Skeletal muscle tissue (tissue), 4 donors: ENCODE measurements around the gene HEPHL1. TPM values are rescaled to one million over a fixed set of nuclear protein-coding genes. Genes with fewer than 3 reads are reported as not detected.
"Not testable (repeated sequence)": the region's sequence is repeated elsewhere in the genome, so short reads cannot be mapped to it uniquely, and the experiment has no call there.

Experiments used
- H3K27ac ChIP-seq: one replicate; pipeline ENCODE4 v1.7.0; 2013; ENCODE audit warnings: mild to moderate bottlenecking, low read depth, low read length, inconsistent platforms
- H3K27me3 ChIP-seq, 3 donors: one replicate each; pipeline ENCODE4 v1.7.0; 2013; ENCODE audit warnings: low read length in 3 of 3; ENCODE audit not compliant: control insufficient read depth in 3 of 3, insufficient read depth in 3 of 3
- H3K36me3 ChIP-seq, 3 donors: one replicate each; pipeline ENCODE4 v1.7.0; 2013; ENCODE audit warnings: low read length in 3 of 3; ENCODE audit not compliant: control insufficient read depth in 3 of 3, insufficient read depth in 3 of 3
- H3K4me1 ChIP-seq, 3 donors: one replicate each; pipeline ENCODE4 v1.7.0; 2013; ENCODE audit warnings: low read length in 3 of 3, mild to moderate bottlenecking in 3 of 3; ENCODE audit not compliant: control insufficient read depth in 3 of 3, insufficient read depth in 3 of 3
- H3K4me3 ChIP-seq, 3 donors: one replicate each; pipeline ENCODE4 v1.7.0; 2013; ENCODE audit warnings: low read length in 3 of 3
- H3K9ac ChIP-seq, 3 donors: one replicate each; pipeline ENCODE4 v1.7.0; 2013; ENCODE audit warnings: low read length in 3 of 3, mild to moderate bottlenecking in 3 of 3, moderate library complexity in 2 of 3, low read depth in 1 of 3
- H3K9me3 ChIP-seq, 3 donors: one replicate each; pipeline ENCODE4 v1.7.0; 2013; ENCODE audit warnings: low read length in 3 of 3; ENCODE audit not compliant: control insufficient read depth in 3 of 3
- total RNA-seq: library from RNA; depleted of rRNA; stranded (reverse); fragments of >200 nt; gene quantifications from one replicate; pipeline ENCODE4 v1.2.3, GENCODE V29; 2014
- donor health status: Osteomylitis.

Gene HEPHL1, protein sequence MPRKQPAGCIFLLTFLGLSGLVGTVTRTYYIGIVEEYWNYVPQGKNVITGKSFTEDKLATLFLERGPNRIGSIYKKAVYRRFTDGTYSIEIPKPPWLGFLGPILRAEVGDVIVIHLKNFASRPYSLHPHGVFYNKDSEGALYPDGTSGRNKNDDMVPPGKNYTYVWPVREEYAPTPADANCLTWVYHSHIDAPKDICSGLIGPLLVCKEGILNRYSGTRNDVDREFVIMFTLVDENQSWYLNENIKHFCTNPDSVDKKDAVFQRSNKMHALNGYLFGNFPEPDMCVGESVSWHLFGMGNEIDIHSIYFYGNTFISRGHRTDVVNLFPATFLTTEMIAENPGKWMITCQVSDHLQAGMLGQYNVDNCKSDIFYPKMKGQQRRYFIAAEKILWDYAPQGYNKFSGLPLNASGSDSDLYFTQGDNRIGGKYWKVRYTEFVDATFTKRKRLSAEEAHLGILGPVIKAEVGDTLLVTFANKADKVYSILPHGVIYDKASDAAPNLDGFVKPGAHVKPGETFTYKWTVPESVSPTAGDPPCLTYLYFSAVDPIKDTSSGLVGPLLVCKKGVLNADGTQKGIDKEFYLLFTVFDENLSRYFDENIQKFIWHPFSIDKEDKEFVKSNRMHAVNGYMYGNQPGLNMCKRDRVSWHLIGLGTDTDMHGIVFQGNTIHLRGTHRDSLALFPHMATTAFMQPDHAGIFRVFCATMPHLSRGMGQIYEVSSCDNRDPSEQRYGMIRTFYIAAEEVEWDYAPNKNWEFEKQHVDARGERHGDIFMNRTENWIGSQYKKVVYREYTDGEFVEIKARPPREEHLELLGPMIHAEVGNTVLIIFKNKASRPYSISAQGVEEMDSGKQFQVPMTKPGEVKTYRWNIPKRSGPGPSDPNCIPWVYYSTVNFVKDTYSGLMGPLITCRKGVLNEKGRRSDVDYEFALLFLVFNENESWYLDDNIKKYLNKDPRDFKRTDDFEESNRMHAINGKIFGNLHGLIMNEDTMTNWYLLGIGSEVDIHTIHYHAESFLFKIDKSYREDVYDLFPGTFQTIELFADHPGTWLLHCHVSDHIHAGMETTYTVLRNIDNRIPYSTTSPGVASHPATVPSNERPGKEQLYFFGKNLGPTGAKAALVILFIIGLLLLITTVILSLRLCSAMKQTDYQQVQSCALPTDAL
- under 0.01 TPM for total RNA-seq

- no peaks in the 10 kb centered on the region for H3K36me3 ChIP-seq
- H3K4me1 ChIP-seq: no peaks in the 10 kb centered on the region
- H3K4me3 ChIP-seq: no peak within 1 kb of the TSS
- no peak within 1 kb of the TSS for H3K27ac ChIP-seq
- H3K27me3 ChIP-seq: no peaks in the 10 kb centered on the region
- no peak within 1 kb of the TSS for H3K9ac ChIP-seq
- H3K9me3 ChIP-seq: peaks cover 0 to 1% (median 0%) of the 10 kb centered on the region in 3 donors
Measured at GRCh38 chr11:94020777-94021481, at the start of gene HEPHL1. TSS of gene HEPHL1 (plus strand) at chr11:94021354. CDS start at chr11:94021369, 15 bp downstream.

DNA sequence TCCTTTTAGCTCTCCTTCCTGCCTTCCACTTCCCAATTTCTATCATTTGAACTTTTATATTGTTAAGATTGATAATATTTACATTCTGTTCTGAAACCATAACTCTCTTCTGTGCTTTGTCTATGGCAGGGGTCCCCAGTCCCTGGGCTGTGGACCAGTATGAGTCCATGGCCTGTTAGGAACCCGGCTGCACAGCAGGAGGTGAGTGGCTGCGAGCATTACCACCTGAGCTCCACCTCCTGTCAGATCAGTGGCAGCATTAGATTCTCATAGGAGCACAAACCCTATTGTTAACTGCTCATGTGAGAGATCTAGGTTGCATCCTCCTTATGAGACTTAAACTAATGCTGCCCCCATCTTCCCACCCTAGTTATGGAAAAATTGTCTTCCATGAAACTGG, 48.4 kb upstream of the HEPHL1 start:
- H3K9ac ChIP-seq: no peak overlapping the region
- no peaks in the 10 kb centered on the region for H3K4me1 ChIP-seq
- H3K36me3 ChIP-seq: no peaks in the 10 kb centered on the region
- H3K27me3 ChIP-seq: no peaks in the 10 kb centered on the region
- no peak overlapping the region for H3K4me3 ChIP-seq
- H3K27ac ChIP-seq: no peak overlapping the region
- no peaks in the 10 kb centered on the region for H3K9me3 ChIP-seq

GRCh38 chr11:93973322-93974051, 47.7 kb upstream of the HEPHL1 start:
- H3K4me1 ChIP-seq, H3K36me3 ChIP-seq, H3K27ac ChIP-seq, H3K9ac ChIP-seq, H3K4me3 ChIP-seq, H3K9me3 ChIP-seq, H3K27me3 ChIP-seq: not testable (repeated sequence)

DNA sequence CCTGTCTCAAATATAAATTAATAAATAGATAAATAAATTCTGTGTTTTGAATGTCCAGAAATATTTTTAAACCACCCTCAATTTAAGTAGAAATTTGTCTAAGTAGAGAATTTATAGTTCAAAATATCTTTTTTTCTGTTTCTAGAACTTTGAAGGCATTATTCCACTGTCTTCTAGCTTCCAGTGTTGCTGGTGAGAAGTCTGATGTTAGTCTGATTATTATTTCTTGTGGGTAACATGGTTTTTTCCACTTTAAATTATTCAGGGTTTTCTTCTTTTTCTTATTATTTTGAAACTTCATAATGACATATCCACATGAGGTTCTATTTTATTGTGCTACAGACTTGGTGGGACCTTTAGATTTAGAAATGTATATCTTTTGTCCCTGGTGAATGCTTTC, 46.4 kb upstream of the HEPHL1 start:
- Histone ChIP-seq H3K9me3 (peaks cover 0 to 3% (median 0%) of the 10 kb centered on the region in 3 donors), H3K9ac (no peak overlapping the region), H3K27ac (no peak overlapping the region), H3K36me3 (no peaks in the 10 kb centered on the region), H3K4me1 (no peaks in the 10 kb centered on the region), H3K4me3 (no peak overlapping the region), H3K27me3 (no peaks in the 10 kb centered on the region)

- H3K27me3 ChIP-seq, H3K9me3 ChIP-seq, H3K4me1 ChIP-seq, H3K27ac ChIP-seq, H3K4me3 ChIP-seq, H3K9ac ChIP-seq, H3K36me3 ChIP-seq: not testable (repeated sequence)
Measured at GRCh38 chr11:93976577-93977254, 44.4 kb upstream of the HEPHL1 start.

DNA sequence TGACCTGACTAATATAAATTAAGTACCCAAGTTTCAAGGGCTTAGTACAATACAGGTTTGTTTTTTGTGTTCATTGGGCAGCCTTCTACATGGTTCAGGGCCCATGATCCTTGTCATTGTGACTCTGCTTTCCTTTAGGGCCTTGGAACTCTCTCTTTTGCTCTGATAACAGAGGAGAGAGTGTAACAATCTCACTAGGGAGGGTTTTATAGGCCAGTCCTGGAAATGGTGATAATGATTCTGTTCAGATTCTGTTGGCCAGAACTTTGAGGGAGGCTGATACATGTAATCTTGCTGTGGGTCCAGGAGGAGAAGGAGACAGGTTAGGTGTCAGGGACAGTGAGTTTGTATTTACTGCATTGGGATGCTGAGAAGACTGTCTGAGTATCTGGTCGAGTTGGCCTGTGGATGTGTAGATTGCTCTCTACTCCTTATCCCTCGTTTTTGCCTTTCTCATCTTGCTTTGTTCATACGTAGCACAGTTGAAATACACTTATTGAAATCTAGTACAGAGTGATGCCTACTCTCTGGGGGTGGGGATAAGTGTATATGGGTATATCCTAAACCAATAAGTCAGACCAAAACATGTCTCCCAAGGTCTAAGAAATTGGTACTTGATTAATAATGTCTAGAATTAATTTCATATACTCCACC, 37.5 kb upstream of the HEPHL1 start:
- Histone ChIP-seq H3K27me3 (no peaks in the 10 kb centered on the region), H3K4me3 (no peak overlapping the region)

GRCh38 chr11:93984196-93984567, 37.0 kb upstream of the HEPHL1 start:
- H3K4me1 ChIP-seq: no peaks in the 10 kb centered on the region
- H3K27ac ChIP-seq: no peak overlapping the region
- H3K9me3 ChIP-seq: peaks cover 0 to 2% (median 0%) of the 10 kb centered on the region in 3 donors
- no peaks in the 10 kb centered on the region for H3K36me3 ChIP-seq
- H3K27me3 ChIP-seq: no peaks in the 10 kb centered on the region
- H3K9ac ChIP-seq: no peak overlapping the region
- no peak overlapping the region for H3K4me3 ChIP-seq

More for the DNA sequence above, 37.5 kb upstream of the HEPHL1 start:
- H3K4me1 ChIP-seq: no peaks in the 10 kb centered on the region
- H3K9me3 ChIP-seq: peaks cover 0 to 3% (median 0%) of the 10 kb centered on the region in 3 donors
- no peaks in the 10 kb centered on the region for H3K36me3 ChIP-seq
- H3K27ac ChIP-seq: no peak overlapping the region
- no peak overlapping the region for H3K9ac ChIP-seq

GRCh38 chr11:93984936-93985335, 36.2 kb upstream of the HEPHL1 start:
- Histone ChIP-seq H3K9ac (no peak overlapping the region), H3K27ac (no peak overlapping the region), H3K27me3 (no peaks in the 10 kb centered on the region), H3K4me1 (no peaks in the 10 kb centered on the region), H3K36me3 (no peaks in the 10 kb centered on the region), H3K9me3 (no peaks in the 10 kb centered on the region), H3K4me3 (no peak overlapping the region)
